ENCODE results near the gene CIDEB. TPM values are rescaled to one million over a fixed set of nuclear protein-coding genes. Genes with fewer than 3 reads are reported as not detected.

Gene CIDEB
- total and polyA plus RNA-seq, 2 of the 13 experiments (the other 11 are each of a cell fraction or from before 2014, with no cell fraction given), result 35.8 to 110 TPM

DNA sequence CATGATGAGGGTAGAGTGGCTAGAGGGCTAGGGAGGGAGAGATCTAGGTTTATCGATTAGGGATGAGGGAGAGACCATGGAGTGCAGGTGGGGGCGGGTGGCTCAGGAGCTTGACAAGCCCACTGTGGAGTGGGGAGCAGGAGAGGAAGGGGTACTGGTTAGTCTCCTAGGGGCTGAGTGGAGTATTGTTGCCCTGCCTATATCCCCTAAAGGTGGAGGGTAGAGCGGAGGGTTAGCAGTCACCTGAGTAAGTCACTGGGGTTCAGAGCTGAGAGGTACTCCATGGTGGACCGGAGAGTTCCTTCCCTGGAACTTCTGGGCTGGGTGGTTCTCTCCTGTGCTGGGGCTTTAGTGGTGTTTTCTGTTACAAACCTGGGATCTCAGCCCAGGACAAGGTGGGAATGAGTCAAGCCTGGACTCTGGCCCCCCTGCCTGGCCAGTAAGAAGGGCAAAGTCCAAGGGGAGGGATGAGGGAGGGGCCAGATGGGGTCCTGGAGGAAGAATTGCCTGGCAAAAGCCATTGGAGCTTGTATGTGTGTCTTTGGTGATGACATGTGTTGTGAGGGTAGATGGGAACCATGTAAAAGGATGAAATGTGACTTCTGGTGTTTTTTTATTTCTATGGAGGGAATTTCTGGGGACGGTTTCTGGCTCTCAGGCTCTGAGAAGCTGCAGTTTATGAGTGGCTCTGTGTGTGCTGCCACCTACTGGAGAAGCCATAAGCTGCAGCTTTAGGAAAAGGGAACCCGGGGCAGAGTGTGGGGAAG is at the start of gene CIDEB (continued):
- TF ChIP-seq, protein P1, sequence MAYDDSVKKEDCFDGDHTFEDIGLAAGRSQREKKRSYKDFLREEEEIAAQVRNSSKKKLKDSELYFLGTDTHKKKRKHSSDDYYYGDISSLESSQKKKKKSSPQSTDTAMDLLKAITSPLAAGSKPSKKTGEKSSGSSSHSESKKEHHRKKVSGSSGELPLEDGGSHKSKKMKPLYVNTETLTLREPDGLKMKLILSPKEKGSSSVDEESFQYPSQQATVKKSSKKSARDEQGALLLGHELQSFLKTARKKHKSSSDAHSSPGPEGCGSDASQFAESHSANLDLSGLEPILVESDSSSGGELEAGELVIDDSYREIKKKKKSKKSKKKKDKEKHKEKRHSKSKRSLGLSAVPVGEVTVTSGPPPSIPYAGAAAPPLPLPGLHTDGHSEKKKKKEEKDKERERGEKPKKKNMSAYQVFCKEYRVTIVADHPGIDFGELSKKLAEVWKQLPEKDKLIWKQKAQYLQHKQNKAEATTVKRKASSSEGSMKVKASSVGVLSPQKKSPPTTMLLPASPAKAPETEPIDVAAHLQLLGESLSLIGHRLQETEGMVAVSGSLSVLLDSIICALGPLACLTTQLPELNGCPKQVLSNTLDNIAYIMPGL (CRISPR knock-in tag; IDR thresholded peaks at IDR 0.05; ENCODE audit: borderline replicate concordance in 1 of 2, low read depth in 1 of 2), result peak; percentile 93 to 96
- no peak for TF ChIP-seq ZNF816 (CRISPR knock-in tag; IDR thresholded peaks at IDR 0.05; ENCODE audit: borderline replicate concordance)
- no peak for TF ChIP-seq MLLT10 (CRISPR knock-in tag; IDR thresholded peaks at IDR 0.05)
- peak; percentile 97 for TF ChIP-seq ELF3 (CRISPR knock-in tag; IDR thresholded peaks at IDR 0.05)
- no peak for TF ChIP-seq ZNF256 (CRISPR knock-in tag; conservative IDR thresholded peaks at IDR 0.05)
- no peak for TF ChIP-seq ZNF253 (CRISPR knock-in tag; IDR thresholded peaks at IDR 0.05; ENCODE audit: borderline replicate concordance)
- peak; percentile 98 for TF ChIP-seq SAP130 (CRISPR knock-in tag; IDR thresholded peaks at IDR 0.05; ENCODE audit: low read depth)
- TF ChIP-seq SRSF9 (IDR thresholded peaks at IDR 0.05; ENCODE audit: borderline replicate concordance, insufficient read depth, low read depth, low read length, poor library complexity, severe bottlenecking), result no peak
- TF ChIP-seq SIX4 (CRISPR knock-in tag; IDR thresholded peaks at IDR 0.05), result peak; percentile 43; the same call in 1 of the 2 replicates
- peak; percentile 100 for TF ChIP-seq PHF5A (CRISPR knock-in tag; IDR thresholded peaks at IDR 0.05; ENCODE audit: low read depth, unreplicated experiment)
- peak; percentile 90 for TF ChIP-seq ZNF556 (CRISPR knock-in tag; IDR thresholded peaks at IDR 0.05; ENCODE audit: borderline replicate concordance)
- TF ChIP-seq, protein P2, sequence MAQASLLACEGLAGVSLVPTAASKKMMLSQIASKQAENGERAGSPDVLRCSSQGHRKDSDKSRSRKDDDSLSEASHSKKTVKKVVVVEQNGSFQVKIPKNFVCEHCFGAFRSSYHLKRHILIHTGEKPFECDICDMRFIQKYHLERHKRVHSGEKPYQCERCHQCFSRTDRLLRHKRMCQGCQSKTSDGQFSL (CRISPR knock-in tag; IDR thresholded peaks at IDR 0.05), result no peak
- no peak for TF ChIP-seq TAF15 (IDR thresholded peaks at IDR 0.05; ENCODE audit: low read depth, low read length, poor library complexity, severe bottlenecking)
- TF ChIP-seq RFXAP (CRISPR knock-in tag; IDR thresholded peaks at IDR 0.05; ENCODE audit: borderline replicate concordance), result peak; percentile 79; the same call in 1 of the 2 replicates
- TF ChIP-seq WIZ (CRISPR knock-in tag; IDR thresholded peaks at IDR 0.05), result no peak
- TF ChIP-seq HDAC2 (CRISPR knock-in tag; IDR thresholded peaks at IDR 0.05), result peak; percentile 97
- peak; percentile 99 for TF ChIP-seq ASH2L (IDR thresholded peaks at IDR 0.05; ENCODE audit: insufficient read length, low read depth, low read length)
- TF ChIP-seq RXRA (CRISPR knock-in tag; IDR thresholded peaks at IDR 0.05), result peak; percentile 83; the same call in 1 of the 2 replicates
- TF ChIP-seq NRL (CRISPR knock-in tag; IDR thresholded peaks at IDR 0.05; ENCODE audit: borderline replicate concordance), result peak; percentile 78; the same call in 1 of the 2 replicates
- TF ChIP-seq STAT5B (CRISPR knock-in tag; IDR thresholded peaks at IDR 0.05), result peak; percentile 95
- TF ChIP-seq, protein P3, sequence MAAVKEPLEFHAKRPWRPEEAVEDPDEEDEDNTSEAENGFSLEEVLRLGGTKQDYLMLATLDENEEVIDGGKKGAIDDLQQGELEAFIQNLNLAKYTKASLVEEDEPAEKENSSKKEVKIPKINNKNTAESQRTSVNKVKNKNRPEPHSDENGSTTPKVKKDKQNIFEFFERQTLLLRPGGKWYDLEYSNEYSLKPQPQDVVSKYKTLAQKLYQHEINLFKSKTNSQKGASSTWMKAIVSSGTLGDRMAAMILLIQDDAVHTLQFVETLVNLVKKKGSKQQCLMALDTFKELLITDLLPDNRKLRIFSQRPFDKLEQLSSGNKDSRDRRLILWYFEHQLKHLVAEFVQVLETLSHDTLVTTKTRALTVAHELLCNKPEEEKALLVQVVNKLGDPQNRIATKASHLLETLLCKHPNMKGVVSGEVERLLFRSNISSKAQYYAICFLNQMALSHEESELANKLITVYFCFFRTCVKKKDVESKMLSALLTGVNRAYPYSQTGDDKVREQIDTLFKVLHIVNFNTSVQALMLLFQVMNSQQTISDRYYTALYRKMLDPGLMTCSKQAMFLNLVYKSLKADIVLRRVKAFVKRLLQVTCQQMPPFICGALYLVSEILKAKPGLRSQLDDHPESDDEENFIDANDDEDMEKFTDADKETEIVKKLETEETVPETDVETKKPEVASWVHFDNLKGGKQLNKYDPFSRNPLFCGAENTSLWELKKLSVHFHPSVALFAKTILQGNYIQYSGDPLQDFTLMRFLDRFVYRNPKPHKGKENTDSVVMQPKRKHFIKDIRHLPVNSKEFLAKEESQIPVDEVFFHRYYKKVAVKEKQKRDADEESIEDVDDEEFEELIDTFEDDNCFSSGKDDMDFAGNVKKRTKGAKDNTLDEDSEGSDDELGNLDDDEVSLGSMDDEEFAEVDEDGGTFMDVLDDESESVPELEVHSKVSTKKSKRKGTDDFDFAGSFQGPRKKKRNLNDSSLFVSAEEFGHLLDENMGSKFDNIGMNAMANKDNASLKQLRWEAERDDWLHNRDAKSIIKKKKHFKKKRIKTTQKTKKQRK (IDR thresholded peaks at IDR 0.05; ENCODE audit: low read length), result no peak
- TF ChIP-seq PCBP2 (optimal IDR thresholded peaks at IDR 0.05; ENCODE audit: low read depth, low read length, poor library complexity, severe bottlenecking), result peak; percentile 69
- peak; percentile 86 for TF ChIP-seq ZNF224 (CRISPR knock-in tag; IDR thresholded peaks at IDR 0.05)

Data from HepG2 (cell line).